ENCODE results near the gene C3orf20. TPM values are rescaled to one million over a fixed set of nuclear protein-coding genes. Genes with fewer than 3 reads are reported as not detected.

C3orf20 gene
- total and polyA plus RNA-seq, 2 of the 4 experiments (the other 2 are of a cell fraction), result not detected

- peak within 1 kb of the TSS; percentile 90 for H3K4ac ChIP-seq (ENCODE audit: low read depth, low read length)
- TF ChIP-seq RAD21 (IDR thresholded peaks at IDR 0.05; ENCODE audit: low read length) (no peak), CEBPB (IDR thresholded peaks at IDR 0.05; ENCODE audit: low read depth, low read length) (0 out of 2 replicates have a peak, but pooled peaks have one; percentile 11), POLR2A (IDR thresholded peaks at IDR 0.05; ENCODE audit: low read depth, low read length) (peak; percentile 91), MXI1 (IDR thresholded peaks at IDR 0.05; ENCODE audit: borderline replicate concordance, low read depth, low read length) (0 out of 2 replicates have a peak, but pooled peaks have one; percentile 27), CHD1 (IDR thresholded peaks at IDR 0.05; ENCODE audit: low read depth, low read length) (no peak), MAFK (IDR thresholded peaks at IDR 0.05; ENCODE audit: low read depth, low read length) (no peak; the same call in 1 of the 2 replicates), BHLHE40 (IDR thresholded peaks at IDR 0.05; ENCODE audit: low read depth, low read length) (no peak), SMC3 (IDR thresholded peaks at IDR 0.05; ENCODE audit: low read depth, low read length) (no peak), RCOR1 (IDR thresholded peaks at IDR 0.05; ENCODE audit: insufficient replicate concordance, low read length) (no peak), CTCF (conservative IDR thresholded peaks at IDR 0.05; ENCODE audit: low read depth, low read length) (0 out of 2 replicates have a peak, but pooled peaks have one; percentile 5), MAZ (IDR thresholded peaks at IDR 0.05; ENCODE audit: borderline replicate concordance, low read depth, low read length) (peak; percentile 42; the same call in 1 of the 2 replicates), NFE2L2 (IDR thresholded peaks at IDR 0.05; ENCODE audit: low read depth, low read length) (no peak), RFX5 (IDR thresholded peaks at IDR 0.05; ENCODE audit: low read depth, low read length) (no peak)
- TF ChIP-seq, protein P1, sequence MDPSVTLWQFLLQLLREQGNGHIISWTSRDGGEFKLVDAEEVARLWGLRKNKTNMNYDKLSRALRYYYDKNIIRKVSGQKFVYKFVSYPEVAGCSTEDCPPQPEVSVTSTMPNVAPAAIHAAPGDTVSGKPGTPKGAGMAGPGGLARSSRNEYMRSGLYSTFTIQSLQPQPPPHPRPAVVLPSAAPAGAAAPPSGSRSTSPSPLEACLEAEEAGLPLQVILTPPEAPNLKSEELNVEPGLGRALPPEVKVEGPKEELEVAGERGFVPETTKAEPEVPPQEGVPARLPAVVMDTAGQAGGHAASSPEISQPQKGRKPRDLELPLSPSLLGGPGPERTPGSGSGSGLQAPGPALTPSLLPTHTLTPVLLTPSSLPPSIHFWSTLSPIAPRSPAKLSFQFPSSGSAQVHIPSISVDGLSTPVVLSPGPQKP (IDR thresholded peaks at IDR 0.05; ENCODE audit: borderline replicate concordance, low read depth, low read length), result peak; percentile 79; the same call in 1 of the 2 replicates
These were observed 23.3 kb upstream of the C3orf20 start, which contains the start of gene CCDC174 for GRCh38 chr3:14651440-14652251. TSS of gene CCDC174 (plus strand) at chr3:14651762. CDS start at chr3:14651837, 75 bp downstream.

More at GRCh38 chr3:14651440-14652251, 23.3 kb upstream of the C3orf20 start, which contains the start of gene CCDC174:
- CTCF ChIA-PET, result interaction anchor here (0.7 to 1.0 kb wide), 3 partner anchors 18 to 27 kb away, joined by 3 read pairs; no protein-coding TSS in a partner anchor
- H2AK9ac ChIP-seq (replicated peaks; ENCODE audit: low read depth, low read length, poor library complexity), result peak within 1 kb of the TSS; percentile 95
- H2BK20ac ChIP-seq (ENCODE audit: low read depth, low read length), result no peak within 1 kb of the TSS
- POLR2A ChIA-PET (ENCODE audit: unreplicated experiment), result interaction anchor here (0.8 to 1.0 kb wide), 2 partner anchors 138 to 433 kb away, joined by 6 to 9 read pairs; no protein-coding TSS in a partner anchor
- H3K18ac ChIP-seq (ENCODE audit: low read depth, low read length), result peak within 1 kb of the TSS; percentile 58
- H3K56ac ChIP-seq (ENCODE audit: extremely low read depth, insufficient read depth, low read length), result peak within 1 kb of the TSS; percentile 90
- peak within 1 kb of the TSS; percentile 97 for H2AFZ ChIP-seq (replicated peaks; ENCODE audit: low read length, poor library complexity)
- H3K14ac ChIP-seq (replicated peaks; ENCODE audit: low read depth, low read length), result peak within 1 kb of the TSS; percentile 89
- DNase-seq (peak; percentile 99), ATAC-seq (ENCODE audit: low read depth) (peak; percentile 100)
- peaks cover 11 to 15% of the 10 kb centered on the region in 2 experiments for H3K79me1 ChIP-seq (ENCODE audit: low read depth in 1 of 2, low read length in 2 of 2)
- BruUV-seq (replicated peaks), result TSS peak; percentile 78
- in situ Hi-C loops (cut with MboI; ENCODE audit: low sequenced_read_pairs), result loop anchor here (25.0 kb wide), 1 partner anchor 386 kb away; no protein-coding TSS in a partner anchor
- H2AK5ac ChIP-seq (ENCODE audit: low read depth, low read length), result peak within 1 kb of the TSS; percentile 86; the same call in 1 of the 2 replicates
- H3K9ac ChIP-seq (ENCODE audit: low read depth, low read length), result peak within 1 kb of the TSS; percentile 94
- no peaks in the 10 kb centered on the region for H4K20me1 ChIP-seq (ENCODE audit: insufficient read depth, low read length)
- H4K5ac ChIP-seq (ENCODE audit: low read depth, low read length), result peak within 1 kb of the TSS; percentile 98
- H3K36me3 ChIP-seq (ENCODE audit: control insufficient read depth, insufficient read depth, low read length), result peaks cover 2% of the 10 kb centered on the region; the same call in 1 of the 2 replicates
- H3K27me3 ChIP-seq (ENCODE audit: control insufficient read depth, insufficient read depth, low read length), result no peaks in the 10 kb centered on the region
- no peaks in the 10 kb centered on the region for H3K4me1 ChIP-seq (ENCODE audit: control insufficient read depth, insufficient read depth, low read length)
- intact Hi-C loops (cut with micrococcal nuclease), result loop anchor here (1.0 to 5.0 kb wide), 5 partner anchors 75 to 449 kb away; no protein-coding TSS in a partner anchor
- H3K9me3 ChIP-seq (ENCODE audit: control insufficient read depth, insufficient read depth, low read length), result no peaks in the 10 kb centered on the region
- dilution Hi-C loops (cut with HindIII; ENCODE audit: low sequenced_read_pairs, unreplicated experiment), result no loop called here
- H3K23ac ChIP-seq (ENCODE audit: low read depth, low read length), result peak within 1 kb of the TSS; percentile 66
- peak within 1 kb of the TSS; percentile 75 for H4K91ac ChIP-seq (ENCODE audit: insufficient read depth, low read depth, low read length)
- H3K27ac ChIP-seq (ENCODE audit: insufficient read depth, low read length), result peak within 1 kb of the TSS; percentile 85
- H3K9me1 ChIP-seq (ENCODE audit: insufficient read depth, low read length), result no peaks in the 10 kb centered on the region
- peak within 1 kb of the TSS; percentile 76 for H2BK5ac ChIP-seq (ENCODE audit: low read depth, low read length, poor library complexity, severe bottlenecking)
- H2BK15ac ChIP-seq (ENCODE audit: low read depth, low read length), result no peak within 1 kb of the TSS
- peak within 1 kb of the TSS; percentile 62 for H3K4me3 ChIP-seq (ENCODE audit: insufficient read depth, low read depth, low read length)
- peak within 1 kb of the TSS; percentile 48 for H2BK120ac ChIP-seq (ENCODE audit: low read depth, low read length)
- peak within 1 kb of the TSS; percentile 99 for H3K4me2 ChIP-seq (ENCODE audit: low read depth, low read length)
- H4K8ac ChIP-seq (ENCODE audit: low read depth in 2 of 2, low read length in 2 of 2), result peak within 1 kb of the TSS; percentile 58 to 94
- WGBS, 2 experiments (ENCODE audit: extremely low coverage in 2 of 2, insufficient read length in 1 of 2), result 0% methylated on average over 22 of the region's 47 CpGs; no CpG with 5 or more reads in 1 of the 2 experiments
